Ectodermal cell (in vitro differentiated cells): Measurements from ENCODE around the gene NTMT2.

Experiments
- H3K27ac ChIP-seq: 2 replicates; pipeline ENCODE4 v1.7.0; 2013; ENCODE audit warnings: mild to moderate bottlenecking, low read depth, low read length; ENCODE audit not compliant: insufficient read depth, poor library complexity, severe bottlenecking
- H3K27me3 ChIP-seq: 2 replicates; pipeline ENCODE4 v1.7.0; 2013; ENCODE audit warnings: mild to moderate bottlenecking, low read length; ENCODE audit not compliant: insufficient read depth, control insufficient read depth, poor library complexity, severe bottlenecking
- H3K36me3 ChIP-seq: one replicate; pipeline ENCODE4 v1.7.0; 2013; ENCODE audit warnings: low read length; ENCODE audit not compliant: control insufficient read depth, insufficient read depth
- H3K4me1 ChIP-seq: one replicate; pipeline ENCODE4 v1.7.0; 2013; ENCODE audit warnings: low read length; ENCODE audit not compliant: control insufficient read depth, insufficient read depth
- H3K4me3 ChIP-seq: 2 replicates; pipeline ENCODE4 v1.7.0; 2013; ENCODE audit warnings: low read depth, low read length, control low read depth; ENCODE audit not compliant: insufficient read depth
- H3K9me3 ChIP-seq: 2 replicates; pipeline ENCODE4 v1.7.0; 2013; ENCODE audit warnings: mild to moderate bottlenecking, low read length, moderate library complexity; ENCODE audit not compliant: control insufficient read depth
- WGBS, 2 experiments: methylation state at CpG; one replicate each; pipeline ENCODE4 v1.1.7; 2013; ENCODE audit warnings: missing lambda C conversion rate in 2 of 2; 5-methylcytosine and 5-hydroxymethylcytosine counted together

Gene NTMT2

GRCh38 chr1:170175484-170175883, 29.7 kb downstream of the NTMT2 start:
- Histone ChIP-seq H3K9me3 (no peaks in the 10 kb centered on the region), H3K36me3 (peaks cover 3% of the 10 kb centered on the region), H3K4me3 (no peak overlapping the region), H3K27ac (no peak overlapping the region), H3K27me3 (no peaks in the 10 kb centered on the region), H3K4me1 (no peaks in the 10 kb centered on the region)
- 88 to 90% methylated on average over 1 of the region's 1 CpG for WGBS, 2 experiments

DNA sequence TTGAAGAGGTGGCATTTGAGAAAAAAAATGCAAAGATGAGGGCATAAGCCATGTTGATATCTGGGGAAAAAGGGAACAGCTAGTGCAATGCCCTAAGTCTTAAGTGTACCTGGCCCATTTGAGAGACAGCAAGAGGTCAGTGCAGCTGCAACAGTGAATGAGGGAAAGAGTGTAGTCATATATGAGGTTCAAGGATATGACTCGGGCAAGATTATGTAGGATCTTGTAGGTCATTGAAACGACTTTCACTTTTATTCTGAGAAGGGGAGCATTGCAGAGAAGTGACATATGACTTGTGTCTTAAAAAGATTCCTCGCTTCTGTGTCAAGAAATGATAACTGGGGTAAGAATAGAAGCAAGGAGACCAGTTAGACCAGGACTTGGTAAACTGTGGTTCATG, 31.0 kb downstream of the NTMT2 start:
- no peaks in the 10 kb centered on the region for H3K4me1 ChIP-seq
- 93% methylated on average over 3 of the region's 3 CpGs for WGBS, 2 experiments
- no peak overlapping the region for H3K27ac ChIP-seq
- H3K4me3 ChIP-seq, result no peak overlapping the region
- H3K36me3 ChIP-seq, result no peaks in the 10 kb centered on the region
- no peaks in the 10 kb centered on the region for H3K9me3 ChIP-seq
- H3K27me3 ChIP-seq, result no peaks in the 10 kb centered on the region

DNA sequence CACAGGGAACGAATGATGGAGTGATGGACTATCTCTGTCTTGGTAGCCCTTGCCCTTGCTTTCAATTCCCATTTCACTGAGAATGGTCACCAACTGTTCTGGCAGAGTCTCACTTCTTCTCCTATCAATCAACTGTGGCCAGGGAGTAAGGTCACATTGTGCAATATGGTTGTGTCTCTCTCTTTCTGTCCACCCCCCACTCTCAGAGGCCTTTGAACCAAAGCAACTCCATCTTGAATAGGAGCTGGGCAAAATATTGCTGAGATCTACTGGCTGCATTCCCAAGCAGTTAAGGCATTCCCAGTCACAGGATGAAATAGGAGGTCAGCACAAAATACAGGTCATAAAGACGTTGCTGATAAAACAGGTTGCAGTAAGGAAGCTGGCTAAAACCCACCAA, 36.7 kb downstream of the NTMT2 start:
- Histone ChIP-seq H3K9me3 (no peaks in the 10 kb centered on the region), H3K4me3 (no peak overlapping the region), H3K36me3 (no peaks in the 10 kb centered on the region), H3K27ac (no peak overlapping the region), H3K27me3 (no peaks in the 10 kb centered on the region), H3K4me1 (no peaks in the 10 kb centered on the region)
- 89 to 91% methylated on average over 2 of the region's 2 CpGs for WGBS, 2 experiments

DNA sequence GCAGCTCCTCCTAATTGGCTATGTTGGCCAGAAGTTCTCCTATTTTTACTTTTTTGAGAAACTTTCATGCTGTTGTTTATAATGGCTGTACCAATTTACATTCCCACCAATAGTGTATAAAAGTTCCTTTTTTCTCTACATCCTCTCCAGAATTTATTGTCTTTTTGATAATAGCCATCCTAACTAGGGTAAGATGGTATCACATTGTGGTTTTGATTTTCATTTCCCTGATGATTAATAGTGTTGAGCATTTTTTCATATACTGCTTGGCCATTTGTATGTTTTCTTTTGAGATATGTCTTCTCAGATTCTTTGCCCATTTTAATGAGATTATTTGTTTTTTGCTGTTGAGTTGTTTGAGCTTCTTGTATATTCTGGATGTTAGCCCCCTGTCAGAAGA, 46.8 kb downstream of the NTMT2 start:
- Histone ChIP-seq H3K9me3 (no peaks in the 10 kb centered on the region), H3K27ac (no peak overlapping the region), H3K4me3 (no peak overlapping the region), H3K27me3 (no peaks in the 10 kb centered on the region), H3K36me3 (no peaks in the 10 kb centered on the region), H3K4me1 (peaks cover 4% of the 10 kb centered on the region)

GRCh38 chr1:170194451-170194850, 48.7 kb downstream of the NTMT2 start:
- Histone ChIP-seq H3K9me3 (no peaks in the 10 kb centered on the region), H3K27ac (no peak overlapping the region), H3K4me3 (no peak overlapping the region), H3K4me1 (peaks cover 4% of the 10 kb centered on the region), H3K27me3 (no peaks in the 10 kb centered on the region), H3K36me3 (no peaks in the 10 kb centered on the region)
- 94 to 100% methylated on average over 1 of the region's 1 CpG for WGBS, 2 experiments

DNA sequence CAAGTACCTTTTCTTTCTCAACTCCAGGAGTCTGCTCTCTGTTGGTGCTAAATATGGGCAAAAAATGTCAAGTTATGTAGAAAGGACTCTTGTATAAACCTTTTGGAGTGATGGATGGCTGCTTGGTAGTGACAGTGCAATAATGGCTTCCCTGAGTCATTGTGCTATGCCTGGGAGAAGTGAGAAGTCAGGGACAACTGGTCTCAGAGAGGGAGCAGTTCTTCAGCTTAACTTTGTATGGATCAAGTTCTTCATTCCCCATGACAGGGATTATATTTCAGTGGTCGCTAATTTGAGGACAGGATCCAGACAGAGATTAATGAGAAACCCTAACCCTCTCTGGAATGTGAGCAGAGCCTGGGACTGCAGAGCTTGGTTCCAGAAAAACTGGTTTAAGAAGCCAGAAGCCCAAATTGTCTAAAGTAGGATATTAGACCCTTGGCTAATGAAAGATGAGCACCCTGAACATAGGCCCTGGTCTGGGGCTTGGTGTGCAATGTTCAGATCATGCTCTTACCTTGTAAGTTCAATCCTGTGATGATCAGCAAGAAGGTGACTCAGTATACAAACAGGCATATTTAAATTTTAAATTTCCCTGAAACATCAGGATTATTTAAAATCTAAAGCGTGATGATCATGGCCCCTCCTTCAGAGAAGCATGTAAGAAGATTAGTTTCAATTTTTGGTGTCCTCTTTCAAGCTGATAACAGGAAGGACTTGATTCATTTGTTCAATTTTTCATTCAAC, 50.9 kb downstream of the NTMT2 start:
- Histone ChIP-seq H3K27ac (no peak overlapping the region), H3K36me3 (no peaks in the 10 kb centered on the region), H3K27me3 (no peaks in the 10 kb centered on the region), H3K9me3 (no peaks in the 10 kb centered on the region), H3K4me1 (peaks cover 4% of the 10 kb centered on the region), H3K4me3 (no peak overlapping the region)
- 91 to 93% methylated on average over 2 of the region's 2 CpGs for WGBS, 2 experiments

GRCh38 chr1:170198090-170198489, 52.3 kb downstream of the NTMT2 start:
- Histone ChIP-seq H3K4me3 (no peak overlapping the region), H3K9me3 (no peaks in the 10 kb centered on the region), H3K27me3 (no peaks in the 10 kb centered on the region), H3K36me3 (no peaks in the 10 kb centered on the region), H3K27ac (no peak overlapping the region), H3K4me1 (peaks cover 4% of the 10 kb centered on the region)
- WGBS, 2 experiments, result 86 to 93% methylated on average over 1 of the region's 1 CpG

GRCh38 chr1:170198584-170198983, 52.8 kb downstream of the NTMT2 start:
- no peaks in the 10 kb centered on the region for H3K9me3 ChIP-seq
- H3K27me3 ChIP-seq, result no peaks in the 10 kb centered on the region
- H3K4me1 ChIP-seq, result peaks cover 4% of the 10 kb centered on the region
- no peaks in the 10 kb centered on the region for H3K36me3 ChIP-seq
- H3K27ac ChIP-seq, result no peak overlapping the region
- no peak overlapping the region for H3K4me3 ChIP-seq

GRCh38 chr1:170200161-170200560, 54.4 kb downstream of the NTMT2 start:
- H3K27ac ChIP-seq, result no peak overlapping the region

DNA sequence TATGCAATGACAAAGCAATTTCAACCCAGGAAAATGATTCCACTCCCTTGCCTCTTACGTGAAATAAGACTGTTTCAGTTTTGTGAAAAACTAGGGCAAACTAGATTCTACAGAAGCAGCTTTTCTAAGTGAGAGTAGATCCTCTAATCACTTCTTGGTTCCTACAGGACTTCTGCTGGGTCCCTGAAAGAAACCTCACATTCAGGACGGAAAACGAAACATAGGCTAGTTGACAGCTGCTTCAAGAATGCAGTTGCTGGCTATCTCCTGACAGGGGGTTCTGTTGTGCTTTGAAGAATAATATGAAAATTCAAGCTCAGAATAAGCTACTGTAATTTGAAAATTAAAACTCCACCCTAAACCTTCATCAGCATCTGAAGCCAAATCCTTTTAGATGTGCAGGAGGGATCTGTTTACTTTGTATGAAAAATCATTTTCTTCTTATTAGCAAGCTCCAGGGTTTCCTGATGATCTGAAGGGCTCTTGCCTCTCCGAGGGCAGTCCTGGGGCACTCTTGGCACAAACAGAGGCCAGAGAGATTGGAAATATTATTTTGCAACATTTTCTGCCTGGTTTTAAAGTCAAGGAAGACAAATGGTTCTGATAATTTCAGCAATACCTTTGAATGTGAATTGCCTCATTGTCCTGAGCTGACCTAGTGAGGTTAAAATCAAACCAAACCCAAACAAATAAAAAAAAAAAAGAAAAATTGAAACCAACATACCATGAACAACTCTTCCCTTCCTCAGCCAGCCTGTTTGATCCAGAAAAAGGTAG, 55.0 kb downstream of the NTMT2 start:
- Histone ChIP-seq H3K4me3 (no peak overlapping the region), H3K27me3 (no peaks in the 10 kb centered on the region), H3K9me3 (no peaks in the 10 kb centered on the region), H3K4me1 (peaks cover 11% of the 10 kb centered on the region), H3K36me3 (no peaks in the 10 kb centered on the region), H3K27ac (no peak overlapping the region)
- 90 to 96% methylated on average over 4 of the region's 4 CpGs for WGBS, 2 experiments

More at GRCh38 chr1:170200161-170200560, 54.4 kb downstream of the NTMT2 start:
- H3K9me3 ChIP-seq, result no peaks in the 10 kb centered on the region
- no peaks in the 10 kb centered on the region for H3K27me3 ChIP-seq
- peaks cover 11% of the 10 kb centered on the region for H3K4me1 ChIP-seq
- no peaks in the 10 kb centered on the region for H3K36me3 ChIP-seq
- no peak overlapping the region for H3K4me3 ChIP-seq
